Medulla oblongata (tissue), 1 donor: ENCODE measurements around the gene REPS2.
"Not testable (repeated sequence)": the region's sequence is repeated elsewhere in the genome, so short reads cannot be mapped to it uniquely, and the experiment has no call there.

Experiments used
- DNase-seq: peaks from one replicate; pipeline ENCODE4 v3.0.0-alpha.2; 2015; ENCODE audit errors: extremely low spot score

Gene REPS2

DNA sequence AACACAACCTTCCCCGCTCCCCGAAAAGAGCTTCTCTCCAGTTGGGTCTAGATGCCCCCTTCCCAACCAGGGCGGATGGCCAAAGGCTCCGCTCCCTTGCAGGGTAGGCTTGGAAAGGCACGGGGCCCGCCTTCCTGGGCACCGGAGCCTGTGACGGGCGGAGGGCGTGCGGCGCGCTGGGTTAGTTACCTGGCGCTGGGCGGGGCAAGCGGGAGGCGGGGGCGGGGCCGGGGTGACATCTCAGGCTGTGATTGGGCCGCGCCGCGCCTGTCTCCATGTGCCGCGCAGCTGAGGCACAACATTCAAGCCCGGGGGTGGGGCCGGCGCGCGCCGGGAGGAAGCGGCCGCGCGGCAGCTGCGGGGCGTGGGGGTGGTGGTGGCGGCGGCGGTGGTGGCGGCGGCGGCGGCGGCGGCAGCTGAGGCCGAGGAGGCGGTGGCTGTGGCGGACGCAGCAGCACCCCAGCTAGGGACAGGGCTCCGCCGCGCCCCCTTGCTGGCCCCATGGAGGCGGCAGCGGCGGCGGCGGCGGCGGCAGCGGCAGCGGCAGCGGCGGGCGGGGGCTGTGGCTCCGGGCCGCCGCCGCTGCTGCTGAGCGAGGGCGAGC, at the start of gene REPS2:
Gene REPS2, plus strand, starts transcription at position 298 of the 604 bp plus-strand sequence. Its CDS starts 204 bp downstream, at position 502.
- peak; percentile 78 for DNase-seq

DNA sequence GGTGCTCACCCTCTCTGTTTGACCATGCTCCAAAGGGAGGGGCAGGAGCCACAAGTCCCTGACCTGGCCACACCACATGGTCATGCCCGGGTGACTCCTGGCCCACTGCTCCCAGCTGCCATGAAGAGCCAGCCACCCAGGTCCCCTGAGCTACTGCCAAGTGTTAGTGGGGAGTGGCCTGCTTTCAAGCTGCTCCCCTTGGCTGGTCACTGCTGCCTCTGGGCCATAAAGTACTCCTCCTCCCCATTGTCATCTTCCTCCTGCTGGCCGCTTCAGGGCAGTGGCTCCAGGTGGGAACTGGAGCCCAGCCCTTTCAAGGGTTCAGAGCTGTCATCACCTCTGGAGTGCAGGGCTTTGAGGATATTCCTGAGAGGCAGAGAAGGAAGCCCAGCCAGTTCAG, 49.0 kb upstream of the REPS2 start:
- no peak for DNase-seq

DNA sequence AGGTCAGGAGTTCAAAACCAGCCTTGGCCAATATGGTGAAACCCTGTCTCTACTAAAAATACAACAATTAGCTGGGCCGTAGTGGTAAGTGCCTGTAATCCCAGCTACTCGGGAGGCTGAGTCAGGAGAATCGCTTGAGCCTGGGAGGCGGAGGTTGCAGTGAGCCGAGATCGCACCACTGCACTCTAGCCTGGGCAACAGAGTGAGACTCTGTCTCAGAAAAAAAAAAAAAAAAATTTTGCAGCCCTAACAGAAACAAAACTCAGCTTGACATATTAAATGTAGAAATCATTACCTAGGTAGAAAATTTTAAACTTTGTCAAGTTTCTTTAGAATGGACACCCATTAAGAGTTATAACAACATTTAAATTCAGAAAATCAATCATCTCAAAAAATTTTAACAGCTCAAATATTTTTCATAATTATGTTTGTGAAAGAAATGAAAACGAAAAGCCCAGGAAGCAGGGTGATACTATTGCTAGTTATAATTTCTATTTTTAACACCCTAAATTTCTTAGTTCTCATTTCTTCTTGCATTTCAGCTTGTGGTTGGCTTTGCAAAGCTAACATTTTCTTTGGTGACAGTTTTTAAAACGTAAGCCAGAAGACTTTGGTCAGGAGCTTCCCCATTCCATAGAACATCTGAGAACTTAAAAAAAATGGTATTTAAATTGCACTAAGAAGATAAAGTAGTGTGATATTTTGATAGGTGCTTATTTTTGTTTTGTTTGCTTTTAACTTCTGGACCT, 43.0 kb upstream of the REPS2 start:
- DNase-seq: peak; percentile 13

DNA sequence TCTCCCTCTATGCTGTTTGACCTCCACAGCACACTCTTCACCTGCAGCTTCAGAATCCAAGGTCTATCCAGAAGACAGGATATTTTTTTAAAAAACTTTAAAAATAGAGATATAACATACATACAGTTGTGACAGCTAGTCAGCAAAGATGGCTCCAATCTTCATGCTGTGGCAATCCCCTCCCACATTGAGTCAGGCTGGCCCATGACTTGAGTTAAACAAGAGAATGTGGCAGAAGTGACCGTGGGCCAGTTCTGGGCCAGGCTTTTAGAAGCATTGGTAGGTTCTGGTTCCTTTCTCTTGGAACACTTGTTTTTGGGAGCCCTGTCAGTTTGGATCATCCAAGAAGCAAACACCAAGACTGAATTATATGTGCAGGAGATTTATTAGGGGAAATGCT, 36.1 kb upstream of the REPS2 start:
- no peak for DNase-seq

DNA sequence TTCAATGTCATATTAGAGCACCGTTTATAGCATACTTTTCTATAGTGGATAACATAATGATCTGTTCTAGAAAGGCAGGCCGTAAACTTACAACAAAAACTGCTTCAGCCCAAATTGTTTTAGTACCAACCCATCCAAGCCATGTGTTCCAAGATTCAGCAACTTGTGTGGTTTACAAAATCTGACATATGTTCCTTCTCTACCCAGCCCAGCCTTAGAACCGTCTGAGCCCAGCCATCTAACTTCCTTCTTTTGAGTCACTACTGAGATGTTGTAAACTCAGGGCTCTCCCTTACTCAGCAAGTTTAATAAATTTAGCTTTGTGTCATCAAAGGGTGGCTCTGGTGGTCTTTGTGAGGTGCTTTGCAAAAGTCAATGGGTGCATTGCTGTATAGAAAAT, 32.4 kb upstream of the REPS2 start:
- peak; percentile 32 for DNase-seq

DNA sequence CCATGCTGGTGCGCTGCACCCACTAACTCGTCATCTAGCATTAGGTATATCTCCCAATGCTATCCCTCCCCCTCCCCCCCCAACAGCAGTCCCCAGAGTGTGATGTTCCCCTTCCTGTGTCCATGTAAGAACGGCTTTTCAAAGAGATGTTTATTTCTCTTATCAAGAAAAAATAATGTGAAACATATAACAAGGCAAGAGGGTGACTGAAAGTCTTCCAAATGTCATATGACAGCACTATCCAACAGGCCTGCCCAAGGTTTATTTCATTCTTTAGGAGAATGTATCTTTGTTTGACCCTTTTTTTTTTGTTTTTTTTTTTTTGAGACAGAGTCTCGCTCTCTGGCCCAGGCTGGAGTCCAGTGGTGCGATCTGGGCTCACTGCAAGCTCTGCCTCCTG, 29.9 kb upstream of the REPS2 start:
- DNase-seq: no peak

DNA sequence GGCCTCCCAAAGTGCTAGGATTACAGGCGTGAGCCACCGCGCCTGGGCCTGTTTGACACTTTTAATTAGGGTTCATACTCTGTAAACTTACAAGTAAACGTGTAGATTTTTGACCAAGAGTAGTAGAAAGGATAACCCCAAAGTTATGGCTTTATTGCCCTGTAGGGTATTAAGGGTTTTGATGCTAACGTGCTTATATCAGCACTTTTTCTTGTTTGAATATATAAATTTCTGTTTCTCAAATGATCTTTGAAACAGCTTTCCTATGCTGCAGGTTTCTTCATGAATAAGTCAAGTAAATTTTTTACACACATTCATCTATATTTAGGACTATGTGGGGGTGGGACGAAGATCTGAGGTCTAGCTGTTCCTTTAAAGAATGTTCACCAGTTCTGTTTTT, 29.3 kb upstream of the REPS2 start:
- DNase-seq: no peak

DNA sequence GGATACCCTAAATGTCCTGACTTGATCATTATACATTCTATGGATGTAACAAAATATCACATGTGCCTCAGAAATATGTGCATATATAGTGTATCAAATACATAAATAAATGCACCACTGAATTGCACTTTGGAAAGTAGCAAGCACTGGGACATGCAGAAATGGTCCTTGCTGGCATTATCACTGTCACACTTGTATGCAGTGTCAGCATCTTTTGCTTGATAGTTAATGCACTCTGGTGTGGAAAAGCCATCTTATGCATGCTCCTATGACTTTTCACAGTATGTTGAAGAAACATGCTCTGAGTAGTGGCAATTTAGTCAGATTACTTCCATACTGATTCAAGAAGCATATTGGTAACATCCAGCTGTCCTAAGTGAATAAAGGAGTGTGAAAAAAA, 27.5 kb upstream of the REPS2 start:
- DNase-seq: no peak

DNA sequence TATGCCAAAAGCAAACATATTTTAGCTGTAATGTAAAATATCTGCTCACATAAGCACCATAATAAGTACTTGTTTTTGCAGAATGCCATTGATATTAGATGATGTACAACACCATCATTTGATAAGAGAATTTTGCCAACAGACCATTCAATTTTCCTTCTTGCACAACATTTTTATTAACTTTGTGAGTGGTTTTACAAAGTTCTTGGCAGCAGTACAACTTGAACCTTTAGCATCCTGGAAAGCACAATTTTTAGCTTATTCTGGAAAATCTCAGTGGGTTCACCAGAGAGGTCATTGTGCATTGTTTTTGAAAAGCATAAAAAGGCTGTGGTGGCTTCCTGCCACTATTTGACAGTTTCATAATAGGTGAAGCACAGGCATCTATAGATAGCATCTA, 26.4 kb upstream of the REPS2 start:
- DNase-seq: no peak

DNA sequence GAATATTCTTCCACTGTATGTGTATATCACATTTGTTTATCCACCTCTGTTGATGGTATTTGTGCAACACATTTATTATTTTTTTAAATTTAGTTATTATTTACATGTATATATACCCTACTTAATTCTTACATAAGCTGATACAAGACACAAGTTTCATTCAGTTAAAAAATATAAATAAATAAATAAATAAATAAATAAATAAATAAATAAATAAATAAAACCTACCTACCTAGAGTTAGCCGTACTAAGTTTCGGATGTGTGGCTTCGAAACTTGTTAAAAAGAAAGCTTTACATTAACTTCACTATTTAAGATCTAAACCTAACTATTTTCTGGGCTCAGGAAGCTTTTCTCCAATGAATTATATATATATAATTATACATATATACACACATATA, 23.3 kb upstream of the REPS2 start:
- DNase-seq: no peak

DNA sequence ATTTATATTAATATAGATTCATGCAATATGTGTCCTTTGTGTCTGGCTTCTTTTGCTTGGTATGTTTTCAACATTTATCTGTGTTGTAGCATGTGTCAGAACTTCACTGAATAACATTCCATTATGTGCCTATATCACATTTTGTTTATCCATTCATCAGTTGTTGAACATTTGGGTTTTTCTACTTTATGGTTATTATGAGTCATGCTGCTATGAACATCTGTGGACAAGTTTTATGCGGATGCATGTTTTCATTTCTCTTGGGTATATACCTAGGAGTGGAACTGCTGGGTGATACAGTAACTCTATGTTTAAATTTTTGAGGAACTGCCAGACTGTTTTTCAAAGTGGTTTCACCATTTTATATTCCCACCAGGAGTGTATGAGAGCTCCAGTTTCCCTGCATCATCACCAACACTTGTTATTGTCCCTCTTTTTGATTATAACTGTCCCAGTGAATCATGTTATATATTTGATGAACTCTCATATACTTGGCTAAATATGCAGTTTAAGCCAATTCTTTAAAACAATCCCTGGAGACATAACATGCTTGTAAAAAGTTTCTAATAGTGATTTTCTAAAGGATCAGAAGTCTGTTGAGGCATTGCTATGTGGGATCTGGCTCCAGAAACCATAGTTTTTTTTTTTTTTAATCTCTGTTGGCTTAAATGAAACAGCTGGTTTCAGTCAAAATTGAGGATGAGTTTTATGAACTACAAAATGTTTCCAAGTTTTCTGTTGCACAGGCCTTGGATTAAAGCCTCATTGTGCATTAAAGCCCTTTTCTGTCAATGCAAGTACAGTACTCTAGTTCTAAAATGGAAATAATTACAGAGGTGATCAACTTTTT, 21.6 kb upstream of the REPS2 start:
- no peak for DNase-seq

DNA sequence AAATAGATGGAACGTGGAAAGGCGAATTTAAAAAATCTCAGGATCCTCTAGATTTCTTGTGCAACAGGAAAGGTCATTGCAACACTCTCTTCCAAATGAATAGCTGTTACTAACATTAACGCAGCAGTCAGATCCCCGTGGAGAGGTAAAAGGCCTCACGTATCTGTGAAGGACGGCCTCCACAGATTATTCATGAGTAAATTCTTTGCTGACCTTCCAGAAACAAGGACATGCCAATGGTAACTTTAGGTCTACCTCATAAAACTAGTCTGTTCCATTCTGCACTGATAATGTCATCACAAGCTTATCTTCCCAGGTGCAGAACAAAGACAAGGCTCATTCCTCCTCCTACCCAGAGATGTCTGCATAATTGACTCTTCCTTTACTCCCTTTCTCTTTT, 16.1 kb upstream of the REPS2 start:
- no peak for DNase-seq

DNA sequence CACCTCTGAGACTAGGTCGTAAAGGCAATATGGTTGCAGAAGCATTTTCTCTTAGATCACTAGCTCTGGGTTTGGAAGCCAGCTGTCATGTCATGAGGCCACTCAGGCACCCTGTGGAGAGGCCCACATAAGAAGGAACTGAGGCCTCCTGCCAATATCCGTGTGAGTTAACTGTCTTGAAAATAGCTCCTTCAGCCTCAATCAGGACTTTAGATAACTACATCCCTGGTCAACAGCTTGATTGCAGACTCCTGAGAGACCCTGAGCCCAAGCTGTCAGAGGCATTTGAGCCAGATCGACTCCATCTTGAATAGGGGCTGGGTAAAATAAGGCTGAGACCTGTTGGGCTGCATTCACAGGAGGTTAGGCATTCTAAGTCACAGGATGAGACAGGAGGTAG, 15.1 kb upstream of the REPS2 start:
- no peak for DNase-seq

DNA sequence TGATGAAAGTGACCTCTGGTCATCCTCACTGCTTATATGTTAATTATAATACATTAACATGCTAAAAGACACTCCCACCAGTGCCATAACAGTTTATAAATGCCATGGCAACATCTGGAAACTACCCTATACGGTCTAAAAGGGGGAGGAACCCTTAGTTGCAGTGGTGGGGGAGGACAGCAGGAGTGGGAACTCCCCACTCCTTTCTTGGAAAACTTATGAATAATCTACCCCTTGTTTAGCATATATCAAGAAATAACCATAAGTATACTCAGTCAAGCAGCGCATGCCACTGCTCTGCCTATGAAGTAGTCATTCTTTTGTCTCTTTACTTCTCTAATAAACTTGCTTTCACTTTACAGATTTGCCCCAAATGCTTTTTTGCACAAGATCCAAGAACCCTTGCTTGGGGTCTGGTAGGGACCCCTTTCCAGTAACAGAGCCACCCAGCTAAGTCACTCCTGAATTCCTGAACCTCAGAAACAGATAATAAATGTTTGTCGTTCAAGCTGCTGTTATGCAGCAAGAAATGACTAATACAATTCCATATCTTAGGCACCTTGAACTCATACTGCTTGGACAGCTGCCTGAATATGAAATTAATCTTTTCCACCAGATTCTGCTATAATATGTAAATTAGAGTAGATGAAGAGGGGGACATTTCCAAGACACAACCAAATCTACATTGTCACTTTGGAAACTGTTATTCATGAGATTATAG, 14.4 kb upstream of the REPS2 start:
- DNase-seq: no peak

DNA sequence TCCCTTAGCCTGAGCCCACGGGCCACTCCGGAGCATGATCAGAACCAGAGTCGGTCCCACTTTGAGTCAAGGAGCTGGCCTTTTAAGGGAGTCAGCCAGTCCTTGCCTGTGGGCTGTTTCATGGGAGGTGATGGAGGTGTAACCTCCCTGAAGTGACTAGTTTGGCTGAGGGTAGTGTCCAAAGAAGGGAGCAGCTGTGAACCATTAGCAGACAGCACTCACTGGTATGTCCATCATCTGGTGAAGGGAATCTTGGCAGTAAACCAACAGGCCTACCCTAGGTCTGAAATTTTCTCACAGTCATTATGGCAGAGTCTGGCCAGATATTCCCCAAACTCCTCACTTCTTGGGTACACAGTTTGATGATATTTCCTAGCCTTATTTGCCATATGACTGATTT, 12.3 kb upstream of the REPS2 start:
- no peak for DNase-seq

DNA sequence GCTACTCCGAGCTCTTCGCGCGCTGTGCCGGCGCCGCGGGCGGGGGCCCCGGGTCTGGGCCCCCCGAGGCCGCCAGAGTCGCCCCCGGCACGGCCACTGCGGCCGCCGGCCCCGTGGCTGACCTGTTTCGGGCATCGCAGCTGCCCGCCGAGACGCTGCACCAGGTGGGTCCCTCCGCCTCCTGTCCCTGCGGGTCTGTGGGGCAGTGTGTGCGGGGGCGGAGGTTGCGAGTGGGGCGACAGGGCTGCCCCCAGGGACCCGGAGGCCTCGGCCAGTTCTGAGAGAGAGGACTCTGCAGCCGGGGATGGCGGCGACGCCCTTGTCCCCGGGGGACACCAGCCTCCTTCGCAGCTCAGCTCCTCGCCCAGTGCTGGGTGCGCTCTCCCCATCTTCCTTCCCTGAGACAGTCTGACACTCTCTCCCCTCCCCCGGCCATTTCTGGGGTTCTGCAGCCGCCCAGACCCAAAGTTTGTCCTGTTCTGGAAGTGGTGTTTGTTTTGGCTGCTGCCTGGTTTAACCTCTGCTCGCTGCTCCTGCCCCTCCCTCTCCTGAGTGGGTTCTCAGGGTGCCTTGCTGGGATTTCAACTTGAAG, 609 bp downstream of the REPS2 start:
- DNase-seq: no peak

DNA sequence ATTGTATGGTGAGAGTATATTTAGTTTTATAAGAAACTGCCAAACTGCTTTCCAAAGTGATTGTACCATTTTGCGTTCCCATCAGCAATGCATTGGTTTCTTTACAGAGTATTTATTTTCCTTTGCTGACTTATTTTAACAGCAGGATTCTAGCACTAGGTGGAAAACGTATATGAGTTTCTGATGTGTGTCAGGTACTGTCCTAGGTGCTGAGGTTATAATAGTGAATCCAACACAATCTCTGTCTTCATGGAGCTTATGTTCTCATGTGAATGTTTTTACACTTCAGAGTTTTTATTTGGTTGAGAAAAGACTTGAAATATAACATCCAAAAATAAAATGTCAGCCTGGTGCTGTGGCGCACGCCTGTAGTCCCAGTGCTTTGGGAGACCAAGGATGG, 4.0 kb downstream of the REPS2 start:
- DNase-seq: no peak

DNA sequence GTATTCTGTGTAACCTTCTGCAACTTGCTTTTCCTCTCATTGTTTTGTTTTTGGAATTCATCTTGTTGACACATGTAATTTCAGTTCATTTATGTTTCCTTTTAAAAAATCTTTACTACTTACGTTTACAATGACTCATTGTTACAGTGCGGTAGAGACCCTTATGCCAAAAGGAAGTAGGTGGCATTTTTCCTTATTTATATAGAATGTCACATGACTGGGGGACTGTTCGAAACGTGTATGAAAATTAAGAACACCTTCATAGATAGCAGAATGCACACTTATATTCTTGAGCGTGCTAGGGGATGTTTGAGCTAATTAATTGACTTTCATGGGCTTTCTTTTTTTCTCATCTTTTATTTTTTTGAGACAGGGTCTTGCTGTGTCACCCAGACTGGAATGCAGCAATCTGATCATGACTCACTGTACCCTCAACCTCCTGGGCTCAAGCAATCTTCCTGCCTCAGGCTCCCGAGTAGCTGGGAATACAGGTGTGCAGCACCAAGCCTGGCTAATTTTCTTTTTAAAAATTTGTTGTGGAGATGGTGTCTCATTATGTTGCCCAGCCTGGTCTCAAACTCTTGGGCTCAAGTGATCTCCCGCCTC, 7.3 kb downstream of the REPS2 start:
- no peak for DNase-seq

DNA sequence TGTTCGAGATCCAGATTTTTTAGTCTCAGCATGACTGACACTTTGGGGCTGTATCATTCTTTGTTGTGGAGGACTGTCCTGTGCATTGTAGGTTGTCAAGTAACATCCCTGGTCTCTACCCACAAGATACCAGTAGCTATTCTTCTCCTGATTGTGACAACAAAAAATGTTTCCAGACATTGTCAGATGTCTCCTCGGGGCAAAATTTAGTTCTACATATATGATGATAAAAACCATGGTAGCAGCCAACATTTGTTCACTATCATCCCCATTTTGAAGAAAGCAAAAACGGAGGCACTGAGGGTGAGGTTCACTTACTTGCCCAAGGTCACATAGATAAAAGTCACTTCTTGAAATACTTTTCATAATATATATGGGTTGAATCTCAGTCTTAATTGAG, 11.3 kb downstream of the REPS2 start:
- DNase-seq: no peak

DNA sequence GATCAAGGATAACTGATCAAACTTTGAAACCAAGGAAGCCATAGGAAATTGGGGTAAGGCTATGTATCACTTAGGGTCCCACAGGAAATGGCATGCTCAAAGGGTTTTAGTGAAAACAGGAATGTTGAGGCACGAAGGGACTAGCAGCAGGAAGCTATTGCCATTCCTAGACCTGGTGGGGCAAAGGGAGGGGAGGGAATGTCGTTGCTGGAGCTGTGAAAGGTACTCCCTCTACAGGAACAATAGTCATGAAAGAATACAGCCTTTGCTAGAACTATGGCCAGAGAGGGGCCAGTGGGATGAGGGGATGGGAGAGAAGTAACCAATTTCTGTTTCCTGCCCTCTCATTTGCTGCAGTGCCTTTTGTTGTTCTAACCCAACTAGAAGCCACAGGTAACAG, 11.9 kb downstream of the REPS2 start:
- no peak for DNase-seq

DNA sequence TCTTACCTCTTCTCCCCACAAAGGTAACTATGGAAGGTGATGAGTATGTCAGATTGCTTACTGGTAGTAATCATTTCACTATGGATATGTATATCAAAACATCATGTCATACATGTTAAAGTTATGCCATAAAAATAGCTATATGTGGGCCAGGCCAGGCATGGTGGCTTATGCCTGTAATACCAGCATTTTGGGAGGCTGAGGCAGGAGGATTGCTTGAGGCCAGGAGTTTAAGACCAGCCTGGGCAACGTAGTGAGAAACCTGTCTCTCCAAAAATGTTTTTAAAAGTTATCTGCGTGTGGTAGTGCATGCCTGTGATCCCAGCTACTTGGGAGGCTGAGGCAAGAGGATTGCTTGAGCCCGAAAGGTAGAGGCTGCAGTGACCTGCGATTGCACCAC, 16.2 kb downstream of the REPS2 start:
- DNase-seq: not testable (repeated sequence)
